Endothelial cell of umbilical vein (primary cell): ENCODE measurements around the gene ITGB3BP. TPM values are rescaled to one million over a fixed set of nuclear protein-coding genes. Genes with fewer than 3 reads are reported as not detected.

Experiments used
- BruUV-seq: library from RNA; stranded (reverse); fragments of 400-500 nt; replicated peaks from 2 replicates; lab custom pipeline; 2021; lab: Mats Ljungman, UMichigan
- CTCF ChIA-PET: fragments of 300-600, 350-600 bp; sonication (Branson Sonifier 250); formaldehyde crosslinking; loops from one replicate; lab custom pipeline; 2021; ENCODE audit warnings: antibody characterized with exemption, inconsistent platforms; lab: Charles Lee
- POLR2A ChIA-PET: fragments of 300-600, 350-600 bp; sonication (Branson Sonifier 250); formaldehyde crosslinking; loops from one replicate; lab custom pipeline; 2021; ENCODE audit warnings: antibody characterized with exemption, inconsistent platforms; lab: Charles Lee
- DNase-seq: peaks from one replicate; pipeline ENCODE4 v3.0.0-alpha.2; 2011; ENCODE audit warnings: low read depth, low spot score
- FAIRE-seq: peaks from 2 replicates; lab custom pipeline; 2011; peaks lifted over from hg19 to GRCh38; lab: Jason Lieb, UNC
- H2AFZ ChIP-seq: 2 replicates; pipeline ENCODE4 v1.6.0; 2012; ENCODE audit warnings: low read depth, low read length, control low read depth, inconsistent platforms
- H3K27ac ChIP-seq: 2 replicates; pipeline ENCODE4 v1.5.1; 2011; ENCODE audit warnings: low read depth, mild to moderate bottlenecking, control low read depth, low read length, moderate library complexity; ENCODE audit not compliant: insufficient read depth
- H3K27me3 ChIP-seq, 2 experiments: 2 replicates each; pipeline versions ENCODE4 v1.6.0 to v1.6.1; 2011; ENCODE audit warnings: low read length in 2 of 2, mixed read lengths in 1 of 2; ENCODE audit not compliant: control insufficient read depth in 2 of 2, insufficient read depth in 2 of 2
- H3K36me3 ChIP-seq, 2 experiments: 2 replicates in 1 of 2; 3 replicates in 1 of 2; pipeline ENCODE4 v1.5.1; 2011; ENCODE audit warnings: low read length in 2 of 2, mild to moderate bottlenecking in 1 of 2, moderate library complexity in 1 of 2; ENCODE audit not compliant: control insufficient read depth in 2 of 2, insufficient read depth in 2 of 2; ENCODE audit errors: extremely low read depth in 1 of 2
- H3K4me1 ChIP-seq: 3 replicates; pipeline ENCODE4 v1.5.1; 2011; ENCODE audit warnings: mild to moderate bottlenecking, low read length; ENCODE audit not compliant: control insufficient read depth, insufficient read depth; ENCODE audit errors: extremely low read depth
- H3K4me2 ChIP-seq: 2 replicates; pipeline ENCODE4 v1.6.1; 2011; ENCODE audit warnings: low read length, control low read depth, mixed read lengths; ENCODE audit not compliant: insufficient read depth
- H3K4me3 ChIP-seq, 3 experiments: fragments of 200-600 bp in 1 of 3; sonication (generic), shearing (Covaris generic) in 1 of 3; replicated peaks in 1 of 3; 2 replicates each; pipeline ENCODE4 v1.5.1; 2011 to 2016; ENCODE audit warnings: control low read depth in 3 of 3, low read length in 3 of 3, mild to moderate bottlenecking in 2 of 3, inconsistent platforms in 1 of 3, low read depth in 1 of 3, moderate library complexity in 1 of 3; ENCODE audit not compliant: insufficient read depth in 1 of 3
- H3K79me2 ChIP-seq: 2 replicates; pipeline ENCODE4 v1.6.0; 2012; ENCODE audit warnings: low read length, inconsistent platforms; ENCODE audit not compliant: control insufficient read depth, insufficient read depth
- H3K9ac ChIP-seq: replicated peaks from 2 replicates; pipeline ENCODE3; 2011; ENCODE audit warnings: low read length, control low read depth; ENCODE audit not compliant: insufficient read depth; ENCODE audit errors: extremely low read depth
- H3K9me1 ChIP-seq: replicated peaks from 3 replicates; pipeline ENCODE4 v1.6.0; 2011; ENCODE audit warnings: mild to moderate bottlenecking, low read length; ENCODE audit not compliant: control insufficient read depth, insufficient read depth; ENCODE audit errors: extremely low read depth
- H3K9me3 ChIP-seq: replicated peaks from 2 replicates; pipeline ENCODE4 v1.5.1; 2012; ENCODE audit warnings: low read length, inconsistent platforms; ENCODE audit not compliant: control insufficient read depth, insufficient read depth
- H4K20me1 ChIP-seq: replicated peaks from 2 replicates; pipeline ENCODE3; 2011; ENCODE audit warnings: mild to moderate bottlenecking, low read length; ENCODE audit not compliant: control insufficient read depth, insufficient read depth; ENCODE audit errors: extremely low read depth
- CTCF ChIP-seq, 2 donors: IDR thresholded peaks; 1 replicate in 1 of 2; 2 replicates in 1 of 2; pipeline ENCODE4 v1.5.1; 2011; ENCODE audit warnings: low read length in 2 of 2, mild to moderate bottlenecking in 2 of 2, moderate library complexity in 2 of 2, control low read depth in 1 of 2, inconsistent platforms in 1 of 2, low read depth in 1 of 2; ENCODE audit not compliant: insufficient read depth in 1 of 2; ENCODE audit errors: extremely low read depth in 1 of 2
- EZH2 ChIP-seq: IDR thresholded peaks from 2 replicates; pipeline ENCODE4 v1.6.1; 2012; ENCODE audit warnings: borderline replicate concordance, low read depth, mild to moderate bottlenecking, moderate library complexity, low read length, inconsistent platforms; ENCODE audit not compliant: severe bottlenecking
- FOS ChIP-seq: IDR thresholded peaks from 2 replicates; pipeline ENCODE4 v1.6.1; 2011; ENCODE audit warnings: mild to moderate bottlenecking, low read length, moderate library complexity, borderline replicate concordance; ENCODE audit not compliant: insufficient read depth
- GATA2 ChIP-seq: IDR thresholded peaks from 2 replicates; pipeline ENCODE4 v1.7.0; 2011; ENCODE audit warnings: low read depth, mild to moderate bottlenecking, moderate library complexity, mixed read lengths, low read length; ENCODE audit not compliant: insufficient read length, insufficient read depth
- JUN ChIP-seq: IDR thresholded peaks from 2 replicates; pipeline ENCODE4 v1.6.1; 2011; ENCODE audit warnings: borderline replicate concordance, low read depth; ENCODE audit not compliant: insufficient read length, insufficient read depth
- MAX ChIP-seq: IDR thresholded peaks from 2 replicates; pipeline ENCODE4 v1.6.1; 2011; ENCODE audit not compliant: insufficient read depth, insufficient read length
- MYC ChIP-seq: IDR thresholded peaks from one replicate; pipeline ENCODE4 v1.6.1; 2011; ENCODE audit warnings: mild to moderate bottlenecking, low read depth, low read length
- POLR2A ChIP-seq: IDR thresholded peaks from 2 replicates; pipeline ENCODE4 v1.6.1; 2012; ENCODE audit warnings: low read depth, mild to moderate bottlenecking, control low read depth, low read length
- POLR2AphosphoS5 ChIP-seq: IDR thresholded peaks from 2 replicates; pipeline ENCODE4 v1.6.1; 2012; ENCODE audit warnings: low read depth, mild to moderate bottlenecking, control low read depth, low read length, moderate library complexity; ENCODE audit not compliant: insufficient read depth
- dilution Hi-C: fragments of 300-500 bp; cut with MboI; formaldehyde crosslinking; loops from one replicate; pipeline ENCODE4 v1.15.0; 2019; ENCODE audit warnings: low sequenced_read_pairs; ENCODE audit not compliant: extremely low pct_ligation_motif_present
- intact Hi-C: fragments of 100-400 bp; cut with micrococcal nuclease; formaldehyde crosslinking; loops from one replicate; pipeline ENCODE4 v1.10.0; 2022
- polyA plus RNA-seq, 4 experiments: library from polyadenylated mRNA; depleted of rRNA in 3 of 4; stranded (reverse) in 3 of 4; unstranded in 1 of 4; fragments of >200 nt; gene quantifications; 2 replicates each; pipeline versions ENCODE4 v1.2.1 to v1.2.3, GENCODE V29; 2011 to 2012; ENCODE audit warnings: missing spikeins in 1 of 4
- total RNA-seq: library from RNA; stranded (reverse); gene quantifications from 2 replicates; pipeline ENCODE4 v1.2.3, GENCODE V29; 2021

ITGB3BP gene
- total and polyA plus RNA-seq, 2 donors (not counting 3 experiments of a cell fraction or from before 2014, with no cell fraction given): 5.3 to 24.4 TPM

- dilution Hi-C loops: no loop called here
- Histone ChIP-seq H3K36me3 (no peaks in the 10 kb centered on the region), H3K9me3 (no peaks in the 10 kb centered on the region), H3K4me3 (no peak overlapping the region), H3K27ac (no peak overlapping the region), H3K4me2 (no peak overlapping the region), H3K9ac (no peak overlapping the region), H3K4me1 (no peaks in the 10 kb centered on the region), H3K27me3 (no peaks in the 10 kb centered on the region), H3K79me2 (no peaks in the 10 kb centered on the region), H3K9me1 (no peaks in the 10 kb centered on the region), H4K20me1 (no peaks in the 10 kb centered on the region), H2AFZ (no peak overlapping the region)
- intact Hi-C loops: no loop called here
- no peak for FAIRE-seq
- CTCF ChIA-PET: interaction anchor here (1.0 to 1.5 kb wide), 7 partner anchors 9 to 75 kb away, joined by 3 to 6 read pairs (median 3); no protein-coding TSS in a partner anchor
- TF ChIP-seq FOS (no peak), GATA2 (no peak), JUN (no peak), MAX (no peak)
- no peak for DNase-seq
- BruUV-seq: no TSS peak
- POLR2A ChIA-PET: no interaction called here
Observed at GRCh38 chr1:63411066-63411465, 112.0 kb downstream of the ITGB3BP start.

GRCh38 chr1:63408331-63408730 is 114.7 kb downstream of the ITGB3BP start:
- no peak for DNase-seq
- Histone ChIP-seq H3K27me3 (no peaks in the 10 kb centered on the region), H3K4me1 (no peaks in the 10 kb centered on the region), H3K9me1 (no peaks in the 10 kb centered on the region), H3K4me2 (no peak overlapping the region), H3K27ac (no peak overlapping the region), H3K79me2 (no peaks in the 10 kb centered on the region), H4K20me1 (no peaks in the 10 kb centered on the region), H3K4me3 (no peak overlapping the region), H2AFZ (no peak overlapping the region), H3K9ac (no peak overlapping the region), H3K9me3 (no peaks in the 10 kb centered on the region), H3K36me3 (no peaks in the 10 kb centered on the region)
- no TSS peak for BruUV-seq
- dilution Hi-C loops: no loop called here
- FAIRE-seq: no peak
- intact Hi-C loops: no loop called here
- ChIA-PET CTCF (interaction anchor here (2.8 kb wide), 1 partner anchor 11 kb away, joined by 11 read pairs; no protein-coding TSS in a partner anchor), POLR2A (no interaction called here)
- TF ChIP-seq MYC (no peak), JUN (no peak), CTCF (IDR thresholded peaks at IDR 0.05; ENCODE audit: extremely low read depth in 1 of 2, insufficient read depth in 1 of 2, low read depth in 1 of 2, low read length in 2 of 2) (no peak), EZH2 (no peak), MAX (no peak), POLR2AphosphoS5 (no peak), POLR2A (no peak), GATA2 (no peak), FOS (no peak)
